K562 (cell line): ENCODE results near the gene WT1. TPM values are rescaled to one million over a fixed set of nuclear protein-coding genes. Genes with fewer than 3 reads are reported as not detected.

Experiments used
- BHLHE40 ChIP-seq: IDR thresholded peaks from 2 replicates; pipeline ENCODE4 v1.6.1; 2011; ENCODE audit warnings: low read length, improper control_type of control experiment
- ETS2 ChIP-seq: IDR thresholded peaks from 2 replicates; pipeline ENCODE4 v1.6.1; 2016; ENCODE audit warnings: borderline replicate concordance, missing genetic modification characterization, mild to moderate bottlenecking, moderate library complexity, missing compliant biosample characterization; ENCODE audit not compliant: poor library complexity, severe bottlenecking
- GATA2 ChIP-seq: sonication (generic); formaldehyde crosslinking; IDR thresholded peaks from 2 replicates; pipeline ENCODE4 v1.4.0; 2020; ENCODE audit warnings: mild to moderate bottlenecking, missing genetic modification reagents
- JUND ChIP-seq, 2 experiments: IDR thresholded peaks; 2 replicates in 1 of 2; 3 replicates in 1 of 2; pipeline ENCODE4 v1.6.1; 2011; ENCODE audit warnings: borderline replicate concordance in 2 of 2, low read depth in 2 of 2, low read length in 2 of 2, improper control_type of control experiment in 1 of 2, missing biosample characterization in 1 of 2, missing genetic modification characterization in 1 of 2, missing genetic modification reagents in 1 of 2
- NBN ChIP-seq: fragments of 450-650 bp; IDR thresholded peaks from 2 replicates; pipeline ENCODE4 v1.6.1; 2016; ENCODE audit warnings: low read depth, mild to moderate bottlenecking
- NFXL1 ChIP-seq: fragments of 450-650 bp; formaldehyde crosslinking; IDR thresholded peaks from 2 replicates; pipeline ENCODE4 v1.4.0; 2021; ENCODE audit warnings: mild to moderate bottlenecking
- POU5F1 ChIP-seq: fragments of 150-350 bp; IDR thresholded peaks from 2 replicates; pipeline ENCODE4 v1.6.1; 2014; ENCODE audit warnings: borderline replicate concordance, low read length, low read depth, mild to moderate bottlenecking; ENCODE audit not compliant: partially characterized antibody
- RHOXF2B ChIP-seq: fragments of 250-450 bp; sonication (Bioruptor Pico); conservative IDR thresholded peaks from 2 replicates; pipeline ENCODE4 v1.5.1; 2021
- SMC3 ChIP-seq: conservative IDR thresholded peaks from 2 replicates; pipeline ENCODE4 v1.6.1; 2011; ENCODE audit warnings: low read depth, low read length, improper control_type of control experiment; ENCODE audit not compliant: insufficient read depth
- ZBTB8A ChIP-seq: fragments of 450-650 bp; IDR thresholded peaks from 2 replicates; pipeline ENCODE4 v1.6.1; 2018; ENCODE audit warnings: mild to moderate bottlenecking, moderate library complexity; ENCODE audit not compliant: partially characterized antibody
- ZNF785 ChIP-seq: fragments of 250-450 bp; sonication (Bioruptor Pico); IDR thresholded peaks from 2 replicates; pipeline ENCODE4 v1.4.0; 2020; ENCODE audit warnings: mild to moderate bottlenecking
- polyA plus RNA-seq, 8 experiments: library from polyadenylated mRNA; depleted of rRNA in 4 of 8; stranded (reverse) in 5 of 8; unstranded in 3 of 8; fragments of >200 nt; fragmentation: Nextera tagmentation in 2 of 8; fragmentation: Illumina TruSeq in 1 of 8; extraction: Ambion mirVana in 2 of 8; extraction: Trizol in 1 of 8; gene quantifications; 2 replicates each; pipeline versions ENCODE4 v1.2.1 to v1.2.3, GENCODE V29; 2011 to 2014; ENCODE audit warnings: inconsistent platforms in 1 of 8, missing spikeins in 1 of 8
- total RNA-seq, 7 experiments: library from RNA; depleted of rRNA in 6 of 7; stranded (reverse); fragments of >200 nt in 6 of 7; fragmentation: Illumina TruSeq in 2 of 7; extraction: Trizol in 2 of 7; gene quantifications; 2 replicates each; pipeline versions ENCODE4 v1.2.1 to v1.2.3, GENCODE V29; 2011 to 2021; ENCODE audit warnings: low replicate concordance in 1 of 7
- TF ChIP-seq, protein P1 (sequence below): fragments of 250-450 bp; sonication (Bioruptor Pico); IDR thresholded peaks from 2 replicates; pipeline ENCODE4 v1.5.0; 2021; ENCODE audit warnings: mild to moderate bottlenecking, borderline replicate concordance
- TF ChIP-seq, protein P2 (sequence below): fragments of 200-800 bp; sonication (Bioruptor generic); IDR thresholded peaks from 2 replicates; pipeline ENCODE4 v1.6.1; 2017; ENCODE audit warnings: missing genetic modification characterization, missing compliant biosample characterization
- TF ChIP-seq, protein P3 (sequence below): sonication (generic); IDR thresholded peaks from 2 replicates; pipeline ENCODE4 v1.6.1; 2016
- TF ChIP-seq, protein P4 (sequence below): fragments of 150-350 bp; conservative IDR thresholded peaks from 2 replicates; pipeline ENCODE4 v1.6.1; 2014; ENCODE audit warnings: low read length
- TF ChIP-seq, protein P5 (sequence below): sonication (generic); formaldehyde crosslinking; IDR thresholded peaks from 2 replicates; pipeline ENCODE4 v1.4.0; 2020; ENCODE audit warnings: mild to moderate bottlenecking, missing genetic modification reagents

Gene WT1
- total and polyA plus RNA-seq, 9 of the 15 experiments (the other 6 are each of a cell fraction or from before 2014, with no cell fraction given) = 7.1 to 33.8 (median 19.4) TPM

DNA sequence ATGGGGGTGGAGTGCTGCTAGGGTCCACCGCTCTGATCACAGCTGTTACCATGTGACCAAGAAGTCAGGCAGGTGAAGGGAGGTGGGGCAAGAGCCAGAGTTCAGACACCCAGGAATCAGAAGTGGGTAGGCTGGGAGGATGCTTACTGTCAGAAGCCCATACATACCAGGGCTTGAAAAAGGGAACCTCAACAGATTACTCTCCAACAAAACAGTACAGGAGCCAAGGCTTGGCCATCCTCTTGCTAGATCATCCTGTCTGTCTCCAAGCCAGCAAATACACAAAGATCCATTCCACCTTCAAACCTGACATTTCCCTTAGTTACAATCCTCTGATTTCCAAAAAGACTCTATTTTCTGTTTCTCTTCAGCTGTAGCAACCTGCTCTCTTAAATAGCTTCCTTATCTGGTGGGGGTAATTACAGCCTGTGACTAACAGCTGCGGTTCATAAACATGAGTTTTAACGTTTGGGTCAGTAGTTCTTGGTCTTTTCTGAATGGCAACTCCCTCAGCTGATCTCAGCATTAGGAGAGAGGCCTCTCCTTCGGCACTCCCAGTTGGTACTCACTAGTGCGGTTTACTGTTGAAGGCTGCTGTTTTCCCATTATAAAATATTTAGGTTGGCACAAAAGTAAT, 31.1 kb upstream of the WT1 start (continued):
- TF ChIP-seq, protein P1, sequence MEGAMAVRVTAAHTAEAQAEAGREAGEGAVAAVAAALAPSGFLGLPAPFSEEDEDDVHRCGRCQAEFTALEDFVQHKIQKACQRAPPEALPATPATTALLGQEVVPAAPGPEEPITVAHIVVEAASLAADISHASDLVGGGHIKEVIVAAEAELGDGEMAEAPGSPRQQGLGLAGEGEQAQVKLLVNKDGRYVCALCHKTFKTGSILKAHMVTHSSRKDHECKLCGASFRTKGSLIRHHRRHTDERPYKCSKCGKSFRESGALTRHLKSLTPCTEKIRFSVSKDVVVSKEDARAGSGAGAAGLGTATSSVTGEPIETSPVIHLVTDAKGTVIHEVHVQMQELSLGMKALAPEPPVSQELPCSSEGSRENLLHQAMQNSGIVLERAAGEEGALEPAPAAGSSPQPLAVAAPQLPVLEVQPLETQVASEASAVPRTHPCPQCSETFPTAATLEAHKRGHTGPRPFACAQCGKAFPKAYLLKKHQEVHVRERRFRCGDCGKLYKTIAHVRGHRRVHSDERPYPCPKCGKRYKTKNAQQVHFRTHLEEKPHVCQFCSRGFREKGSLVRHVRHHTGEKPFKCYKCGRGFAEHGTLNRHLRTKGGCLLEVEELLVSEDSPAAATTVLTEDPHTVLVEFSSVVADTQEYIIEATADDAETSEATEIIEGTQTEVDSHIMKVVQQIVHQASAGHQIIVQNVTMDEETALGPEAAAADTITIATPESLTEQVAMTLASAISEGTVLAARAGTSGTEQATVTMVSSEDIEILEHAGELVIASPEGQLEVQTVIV = no peak
- no peak for TF ChIP-seq SMC3
- no peak for TF ChIP-seq ETS2 (tag)
- no peak for TF ChIP-seq RHOXF2B
- no peak for TF ChIP-seq POU5F1
- no peak for TF ChIP-seq ZBTB8A
- peak; percentile 48; the same call in 1 of the 2 replicates for TF ChIP-seq JUND (IDR thresholded peaks at IDR 0.05; ENCODE audit: borderline replicate concordance, low read depth, low read length)
- peak; percentile 60; the same call in 1 of the 3 replicates for TF ChIP-seq JUND (tag; IDR thresholded peaks at IDR 0.05; ENCODE audit: borderline replicate concordance, low read depth, low read length)
- TF ChIP-seq, protein P2, sequence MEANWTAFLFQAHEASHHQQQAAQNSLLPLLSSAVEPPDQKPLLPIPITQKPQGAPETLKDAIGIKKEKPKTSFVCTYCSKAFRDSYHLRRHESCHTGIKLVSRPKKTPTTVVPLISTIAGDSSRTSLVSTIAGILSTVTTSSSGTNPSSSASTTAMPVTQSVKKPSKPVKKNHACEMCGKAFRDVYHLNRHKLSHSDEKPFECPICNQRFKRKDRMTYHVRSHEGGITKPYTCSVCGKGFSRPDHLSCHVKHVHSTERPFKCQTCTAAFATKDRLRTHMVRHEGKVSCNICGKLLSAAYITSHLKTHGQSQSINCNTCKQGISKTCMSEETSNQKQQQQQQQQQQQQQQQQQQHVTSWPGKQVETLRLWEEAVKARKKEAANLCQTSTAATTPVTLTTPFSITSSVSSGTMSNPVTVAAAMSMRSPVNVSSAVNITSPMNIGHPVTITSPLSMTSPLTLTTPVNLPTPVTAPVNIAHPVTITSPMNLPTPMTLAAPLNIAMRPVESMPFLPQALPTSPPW = peak; percentile 20; the same call in 1 of the 2 replicates
- TF ChIP-seq, protein P3, sequence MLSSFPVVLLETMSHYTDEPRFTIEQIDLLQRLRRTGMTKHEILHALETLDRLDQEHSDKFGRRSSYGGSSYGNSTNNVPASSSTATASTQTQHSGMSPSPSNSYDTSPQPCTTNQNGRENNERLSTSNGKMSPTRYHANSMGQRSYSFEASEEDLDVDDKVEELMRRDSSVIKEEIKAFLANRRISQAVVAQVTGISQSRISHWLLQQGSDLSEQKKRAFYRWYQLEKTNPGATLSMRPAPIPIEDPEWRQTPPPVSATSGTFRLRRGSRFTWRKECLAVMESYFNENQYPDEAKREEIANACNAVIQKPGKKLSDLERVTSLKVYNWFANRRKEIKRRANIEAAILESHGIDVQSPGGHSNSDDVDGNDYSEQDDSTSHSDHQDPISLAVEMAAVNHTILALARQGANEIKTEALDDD = peak; percentile 70
- TF ChIP-seq NFXL1 (CRISPR knock-in tag) = no peak
- no peak for TF ChIP-seq ZNF785 (CRISPR knock-in tag)
- peak; percentile 55 for TF ChIP-seq GATA2
- TF ChIP-seq, protein P4, sequence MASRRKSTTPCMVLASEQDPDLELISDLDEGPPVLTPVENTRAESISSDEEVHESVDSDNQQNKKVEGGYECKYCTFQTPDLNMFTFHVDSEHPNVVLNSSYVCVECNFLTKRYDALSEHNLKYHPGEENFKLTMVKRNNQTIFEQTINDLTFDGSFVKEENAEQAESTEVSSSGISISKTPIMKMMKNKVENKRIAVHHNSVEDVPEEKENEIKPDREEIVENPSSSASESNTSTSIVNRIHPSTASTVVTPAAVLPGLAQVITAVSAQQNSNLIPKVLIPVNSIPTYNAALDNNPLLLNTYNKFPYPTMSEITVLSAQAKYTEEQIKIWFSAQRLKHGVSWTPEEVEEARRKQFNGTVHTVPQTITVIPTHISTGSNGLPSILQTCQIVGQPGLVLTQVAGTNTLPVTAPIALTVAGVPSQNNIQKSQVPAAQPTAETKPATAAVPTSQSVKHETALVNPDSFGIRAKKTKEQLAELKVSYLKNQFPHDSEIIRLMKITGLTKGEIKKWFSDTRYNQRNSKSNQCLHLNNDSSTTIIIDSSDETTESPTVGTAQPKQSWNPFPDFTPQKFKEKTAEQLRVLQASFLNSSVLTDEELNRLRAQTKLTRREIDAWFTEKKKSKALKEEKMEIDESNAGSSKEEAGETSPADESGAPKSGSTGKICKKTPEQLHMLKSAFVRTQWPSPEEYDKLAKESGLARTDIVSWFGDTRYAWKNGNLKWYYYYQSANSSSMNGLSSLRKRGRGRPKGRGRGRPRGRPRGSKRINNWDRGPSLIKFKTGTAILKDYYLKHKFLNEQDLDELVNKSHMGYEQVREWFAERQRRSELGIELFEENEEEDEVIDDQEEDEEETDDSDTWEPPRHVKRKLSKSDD = no peak
- TF ChIP-seq, protein P5, sequence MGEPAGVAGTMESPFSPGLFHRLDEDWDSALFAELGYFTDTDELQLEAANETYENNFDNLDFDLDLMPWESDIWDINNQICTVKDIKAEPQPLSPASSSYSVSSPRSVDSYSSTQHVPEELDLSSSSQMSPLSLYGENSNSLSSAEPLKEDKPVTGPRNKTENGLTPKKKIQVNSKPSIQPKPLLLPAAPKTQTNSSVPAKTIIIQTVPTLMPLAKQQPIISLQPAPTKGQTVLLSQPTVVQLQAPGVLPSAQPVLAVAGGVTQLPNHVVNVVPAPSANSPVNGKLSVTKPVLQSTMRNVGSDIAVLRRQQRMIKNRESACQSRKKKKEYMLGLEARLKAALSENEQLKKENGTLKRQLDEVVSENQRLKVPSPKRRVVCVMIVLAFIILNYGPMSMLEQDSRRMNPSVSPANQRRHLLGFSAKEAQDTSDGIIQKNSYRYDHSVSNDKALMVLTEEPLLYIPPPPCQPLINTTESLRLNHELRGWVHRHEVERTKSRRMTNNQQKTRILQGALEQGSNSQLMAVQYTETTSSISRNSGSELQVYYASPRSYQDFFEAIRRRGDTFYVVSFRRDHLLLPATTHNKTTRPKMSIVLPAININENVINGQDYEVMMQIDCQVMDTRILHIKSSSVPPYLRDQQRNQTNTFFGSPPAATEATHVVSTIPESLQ (CRISPR knock-in tag) = no peak
- no peak for TF ChIP-seq NBN
- no peak for TF ChIP-seq BHLHE40
